Renal cortical epithelial cell (primary cell): ENCODE data around the gene TMEM184A. TPM values are rescaled to one million over a fixed set of nuclear protein-coding genes. Genes with fewer than 3 reads are reported as not detected.
A peak's percentile ranks its signal among the peaks of the same experiment; 100 is the strongest.

Experiments
- DNase-seq: peaks from one replicate; pipeline ENCODE4 v3.0.0-alpha.2; 2011; ENCODE audit warnings: low read depth
- total RNA-seq: library from RNA; depleted of rRNA; stranded (reverse); fragments of >200 nt; gene quantifications from 2 replicates; pipeline ENCODE4 v1.2.3, GENCODE V29; 2014

The TMEM184A gene
- total RNA-seq, 1 donor from 2014 or later = 4.3 TPM

DNA sequence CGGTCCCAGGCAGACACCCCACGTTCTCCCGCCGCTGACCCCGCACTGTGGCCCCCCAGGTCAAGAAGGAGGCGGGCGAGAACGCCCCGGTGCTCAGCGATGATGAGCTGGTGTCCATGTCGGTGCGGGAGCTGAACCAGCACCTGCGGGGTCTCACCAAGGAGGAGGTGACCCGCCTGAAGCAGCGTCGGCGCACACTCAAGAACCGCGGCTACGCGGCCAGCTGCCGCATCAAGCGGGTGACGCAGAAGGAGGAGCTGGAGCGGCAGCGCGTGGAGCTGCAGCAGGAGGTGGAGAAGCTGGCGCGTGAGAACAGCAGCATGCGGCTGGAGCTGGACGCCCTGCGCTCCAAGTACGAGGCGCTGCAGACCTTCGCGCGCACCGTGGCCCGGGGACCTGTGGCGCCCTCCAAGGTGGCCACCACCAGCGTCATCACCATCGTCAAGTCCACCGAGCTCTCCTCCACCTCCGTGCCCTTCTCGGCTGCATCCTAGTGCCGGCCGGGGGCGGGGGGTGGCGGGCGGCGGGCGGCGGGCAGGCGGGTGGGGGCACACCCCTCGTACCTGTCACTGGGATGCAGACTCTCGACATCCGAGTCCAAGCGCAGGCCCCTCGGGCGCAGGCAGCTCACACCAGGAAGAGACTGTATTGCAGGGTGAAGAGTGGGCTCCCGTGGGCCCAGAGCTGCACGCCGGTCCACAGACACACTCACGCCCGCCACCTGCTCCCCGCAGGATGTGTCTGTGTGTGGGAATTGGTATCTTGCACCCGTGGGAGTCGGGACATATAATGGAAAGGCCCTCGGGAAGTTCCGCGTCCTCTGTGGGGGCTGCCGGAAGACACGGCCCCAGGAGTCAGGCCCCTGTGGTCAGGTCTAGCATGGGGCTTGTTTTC lies 15.9 kb downstream of the TMEM184A start:
- DNase-seq = no peak

DNA sequence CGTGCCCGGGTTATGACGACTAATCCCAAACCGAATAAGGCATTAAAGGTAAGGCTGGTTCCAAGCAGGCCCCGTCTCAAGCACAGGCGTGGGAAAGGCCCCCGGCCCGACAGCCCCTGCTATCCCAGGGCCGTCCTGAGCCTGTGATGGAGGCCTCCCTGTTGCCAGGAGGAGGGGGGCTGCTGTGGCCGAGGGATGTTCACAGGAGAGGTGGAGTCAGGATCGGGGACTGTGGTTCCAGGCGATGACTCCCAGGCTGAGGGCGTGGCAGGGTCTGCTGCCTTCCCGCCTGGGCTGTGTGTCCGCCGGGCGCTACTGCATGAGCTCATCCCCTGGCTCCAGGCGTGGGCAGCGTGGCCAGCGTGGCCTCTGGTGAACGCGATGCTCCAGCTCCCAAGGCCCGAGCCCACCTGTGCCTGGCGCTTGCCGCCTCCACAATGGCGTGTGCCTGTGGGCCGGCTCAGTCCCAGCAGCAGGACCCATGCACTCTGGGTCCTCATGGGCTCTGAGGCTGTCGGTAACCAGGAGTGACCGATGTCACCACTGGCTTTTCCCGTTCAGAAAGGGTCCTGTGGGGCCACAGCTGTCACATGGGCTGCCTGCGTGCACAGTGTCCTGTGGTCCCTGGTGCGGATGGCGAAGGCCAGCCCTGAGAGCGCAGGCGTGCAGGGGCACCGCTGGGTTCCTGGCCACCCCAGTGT lies 16.7 kb downstream of the TMEM184A start:
- no peak for DNase-seq

DNA sequence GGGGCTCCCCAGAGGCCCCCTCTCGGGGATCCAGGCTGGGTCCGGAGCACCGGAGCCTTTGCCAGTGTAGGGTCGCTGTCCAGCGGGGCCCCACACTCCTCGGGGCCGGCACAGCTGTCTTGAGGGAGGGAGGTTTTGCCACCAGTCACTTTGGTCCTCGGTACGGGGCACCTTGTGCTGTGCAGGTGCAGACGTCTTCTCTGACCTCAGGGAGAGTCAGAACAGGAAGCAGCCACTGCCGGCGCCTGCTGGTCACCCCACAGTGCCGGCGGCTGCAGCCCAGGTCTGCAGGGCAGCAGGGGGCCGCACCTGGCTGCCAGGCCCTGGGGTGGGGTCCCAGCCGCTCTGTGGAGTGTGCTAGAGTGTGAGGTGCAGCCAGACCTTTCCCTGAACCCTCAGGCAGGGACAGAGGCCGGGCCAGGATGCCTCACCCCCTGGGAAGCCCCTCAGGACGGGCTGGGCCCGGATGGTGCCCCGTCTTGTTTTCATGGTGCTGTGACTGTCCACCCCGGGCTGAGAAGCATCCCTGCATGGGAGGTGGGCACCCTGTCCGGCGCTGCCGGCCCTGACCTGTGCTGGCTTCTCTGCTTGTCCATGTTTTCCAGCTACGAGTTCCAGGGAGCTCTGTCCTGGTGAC lies 17.3 kb downstream of the TMEM184A start:
- DNase-seq = no peak

DNA sequence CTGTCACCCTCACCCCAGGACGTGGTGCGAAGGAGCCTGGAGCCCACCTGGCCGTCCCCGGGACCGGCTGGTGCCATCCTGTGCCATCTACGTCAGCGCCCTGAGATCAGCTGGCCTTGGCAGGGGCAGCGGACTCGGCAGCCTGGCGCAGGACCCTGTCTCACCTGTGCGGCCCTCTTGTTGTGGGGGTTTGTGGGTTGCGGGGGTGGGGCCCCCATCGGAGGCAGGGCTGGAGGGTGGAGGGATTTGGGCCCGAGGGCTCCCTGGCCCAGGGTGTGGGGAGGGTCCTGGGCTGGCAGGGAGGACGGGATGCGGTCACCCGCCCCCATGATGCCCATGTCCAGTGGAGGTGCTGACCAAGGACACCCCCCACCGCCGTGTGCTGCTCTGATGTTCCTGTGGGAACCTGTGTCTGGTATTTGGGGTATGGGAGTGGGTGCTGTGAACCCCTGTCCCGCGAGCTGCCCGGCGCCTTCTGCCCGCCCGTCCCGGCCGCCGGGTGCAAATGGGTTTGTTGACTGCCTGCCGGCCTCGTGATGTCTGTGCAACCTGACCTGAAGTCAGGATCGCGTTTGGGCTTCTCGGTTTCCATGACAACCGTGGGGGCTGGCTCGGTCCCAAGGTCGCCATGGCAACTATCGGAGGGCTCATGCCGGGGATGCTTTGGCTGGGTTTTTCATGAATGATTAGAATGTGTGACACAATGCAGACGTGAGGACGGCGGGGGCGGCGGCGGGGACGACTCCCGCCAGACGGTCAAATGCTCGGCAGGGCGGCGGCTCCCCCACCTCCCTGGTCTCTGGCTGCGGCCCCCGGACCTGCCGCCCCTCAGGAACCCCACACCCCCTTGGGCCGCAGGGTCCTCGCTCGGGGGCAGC lies 18.2 kb downstream of the TMEM184A start:
- DNase-seq = peak; percentile 87

DNA sequence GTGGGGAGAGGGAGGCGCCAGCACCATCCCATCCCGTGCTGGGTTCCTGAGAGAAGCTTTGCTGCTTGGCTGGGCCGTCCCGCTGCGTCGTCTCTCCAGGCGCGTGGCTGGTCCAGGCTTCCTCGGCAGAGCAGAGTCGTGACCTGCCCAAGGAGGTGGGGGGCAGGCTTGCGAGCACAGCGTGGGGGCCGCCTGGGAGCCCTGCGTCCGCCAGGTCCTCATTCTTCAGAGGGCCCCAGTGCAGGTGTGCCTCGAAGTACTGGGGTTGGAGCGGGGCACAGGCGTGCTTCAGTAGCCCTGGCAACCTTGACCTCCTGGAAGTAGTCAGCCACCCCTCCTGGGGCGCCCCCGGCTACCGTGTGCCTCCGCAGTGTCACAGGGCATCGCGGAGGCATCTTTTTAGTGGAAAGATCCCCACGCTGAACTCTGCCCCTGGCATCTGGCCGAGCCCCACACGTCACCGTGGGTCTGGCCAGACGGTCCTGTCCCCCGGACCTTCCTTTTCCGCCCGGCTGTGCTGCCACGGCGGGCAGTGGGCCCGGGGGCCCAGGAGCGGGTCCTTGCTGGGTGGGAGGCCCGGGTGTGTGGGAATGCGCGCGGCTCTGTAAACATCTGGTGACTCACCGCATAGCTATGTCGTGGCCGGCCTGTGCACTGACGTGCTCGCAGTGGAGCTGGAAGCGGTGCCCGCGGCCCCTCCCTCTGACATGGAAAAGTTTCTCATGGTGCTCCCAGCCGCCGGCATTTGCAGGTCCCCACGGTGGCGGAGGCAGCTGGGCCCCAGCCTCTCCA lies 19.1 kb downstream of the TMEM184A start:
- peak; percentile 93 for DNase-seq

DNA sequence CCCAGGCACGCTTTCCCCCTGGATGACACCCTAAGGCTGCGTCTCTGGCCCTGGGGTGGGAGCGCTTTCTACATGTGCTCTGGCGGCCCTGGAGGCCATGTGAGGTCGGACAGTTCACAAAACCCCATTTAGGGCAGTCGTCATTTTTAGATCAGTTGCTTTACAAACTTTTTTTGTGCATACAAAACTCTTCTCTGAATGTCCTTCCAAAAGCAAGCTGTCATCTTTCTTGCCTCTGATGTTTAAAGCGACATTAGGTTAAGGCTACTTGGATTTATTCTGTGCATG lies 19.6 kb downstream of the TMEM184A start:
- DNase-seq = no peak

DNA sequence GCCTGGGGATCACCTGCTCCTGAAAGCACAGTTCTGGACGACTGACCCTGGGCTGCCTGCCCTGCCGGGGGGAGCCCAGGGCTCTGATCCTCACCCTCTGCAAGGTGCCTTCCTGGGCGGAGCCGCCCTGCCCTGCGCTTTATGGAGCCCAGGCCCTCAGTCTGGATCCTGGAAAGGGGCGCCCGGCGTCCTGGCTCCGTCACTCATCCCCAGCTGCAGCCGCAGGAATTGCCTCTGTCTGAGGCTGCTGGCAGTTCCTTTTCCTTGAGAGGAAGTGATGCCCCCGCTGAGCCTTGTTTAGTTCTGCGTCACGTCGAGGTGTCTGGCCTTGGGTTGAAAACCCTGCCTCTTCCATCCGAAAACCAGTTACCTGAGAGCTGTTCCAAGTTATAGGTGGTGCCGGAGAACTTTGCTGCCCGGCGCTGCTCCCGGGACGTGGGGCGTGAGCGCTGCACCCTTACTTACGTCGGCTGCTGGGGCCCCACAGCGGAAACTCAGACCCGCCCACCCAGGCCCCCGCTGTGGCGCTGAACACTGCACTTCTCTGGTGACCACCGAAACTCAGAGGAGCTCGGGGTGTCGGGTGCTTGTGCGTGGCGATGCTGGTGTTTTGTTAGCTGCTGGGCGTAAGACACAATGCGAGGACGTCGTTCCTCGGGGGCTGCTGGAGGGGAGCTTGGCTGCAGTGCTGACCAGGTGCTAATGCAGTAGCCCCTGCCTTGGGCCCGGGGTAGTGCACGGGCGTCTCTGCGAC lies 20.1 kb downstream of the TMEM184A start:
- no peak for DNase-seq

DNA sequence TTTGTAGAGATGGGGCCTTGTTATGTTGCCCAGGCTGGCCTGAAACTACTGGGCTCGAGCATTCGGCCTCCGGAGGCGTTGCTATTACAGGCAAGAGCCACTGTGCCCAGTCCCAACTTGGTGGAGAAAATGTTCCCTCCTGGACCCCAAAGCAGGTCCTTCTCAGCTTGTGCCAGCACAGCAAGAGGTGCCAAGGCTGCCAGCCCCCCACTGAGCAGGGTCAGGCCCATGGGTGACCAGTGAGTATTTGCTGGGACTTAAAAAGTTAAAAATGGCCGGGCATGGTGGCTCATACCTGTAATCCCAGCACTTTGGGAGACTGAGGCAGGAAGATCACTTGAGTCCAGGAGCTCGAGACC lies 20.9 kb downstream of the TMEM184A start:
- no peak for DNase-seq

DNA sequence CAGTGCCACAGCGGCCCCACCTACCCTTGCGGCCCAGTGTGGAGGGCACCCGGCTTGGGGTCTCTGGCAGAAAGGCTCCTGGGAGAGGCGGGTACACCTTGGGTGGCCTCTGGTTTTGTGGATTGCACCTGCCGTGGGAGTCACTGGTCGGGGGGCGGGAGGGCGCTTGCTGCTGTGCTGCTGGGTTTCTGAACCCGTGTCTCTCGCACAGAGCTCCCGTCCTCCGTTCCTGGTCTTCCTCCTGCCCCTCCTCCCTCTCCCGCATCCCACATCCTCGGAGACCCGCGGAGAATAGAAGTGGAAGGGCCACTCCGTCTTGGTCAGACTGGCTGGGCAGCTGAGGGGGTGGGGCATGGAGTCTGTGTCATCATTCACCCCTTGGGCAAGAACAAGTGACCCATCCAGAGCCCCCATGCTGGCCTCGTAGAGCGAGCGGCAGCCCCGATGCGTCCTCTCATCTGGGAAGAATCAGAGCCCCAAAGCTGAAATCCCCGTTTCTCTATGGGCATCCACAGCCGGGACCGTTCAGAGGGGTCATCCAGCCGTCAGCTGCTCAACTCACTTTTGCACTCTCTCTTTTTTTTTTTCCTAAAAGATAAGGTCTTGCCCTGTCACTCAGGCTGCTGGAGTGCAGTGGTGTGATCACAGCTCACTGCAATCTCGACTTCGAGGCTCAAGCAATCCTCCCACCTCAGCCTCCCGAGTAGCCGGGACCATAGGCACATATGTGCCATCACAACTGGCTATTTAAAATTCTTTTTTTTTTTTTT lies 21.5 kb downstream of the TMEM184A start:
- DNase-seq = no peak

DNA sequence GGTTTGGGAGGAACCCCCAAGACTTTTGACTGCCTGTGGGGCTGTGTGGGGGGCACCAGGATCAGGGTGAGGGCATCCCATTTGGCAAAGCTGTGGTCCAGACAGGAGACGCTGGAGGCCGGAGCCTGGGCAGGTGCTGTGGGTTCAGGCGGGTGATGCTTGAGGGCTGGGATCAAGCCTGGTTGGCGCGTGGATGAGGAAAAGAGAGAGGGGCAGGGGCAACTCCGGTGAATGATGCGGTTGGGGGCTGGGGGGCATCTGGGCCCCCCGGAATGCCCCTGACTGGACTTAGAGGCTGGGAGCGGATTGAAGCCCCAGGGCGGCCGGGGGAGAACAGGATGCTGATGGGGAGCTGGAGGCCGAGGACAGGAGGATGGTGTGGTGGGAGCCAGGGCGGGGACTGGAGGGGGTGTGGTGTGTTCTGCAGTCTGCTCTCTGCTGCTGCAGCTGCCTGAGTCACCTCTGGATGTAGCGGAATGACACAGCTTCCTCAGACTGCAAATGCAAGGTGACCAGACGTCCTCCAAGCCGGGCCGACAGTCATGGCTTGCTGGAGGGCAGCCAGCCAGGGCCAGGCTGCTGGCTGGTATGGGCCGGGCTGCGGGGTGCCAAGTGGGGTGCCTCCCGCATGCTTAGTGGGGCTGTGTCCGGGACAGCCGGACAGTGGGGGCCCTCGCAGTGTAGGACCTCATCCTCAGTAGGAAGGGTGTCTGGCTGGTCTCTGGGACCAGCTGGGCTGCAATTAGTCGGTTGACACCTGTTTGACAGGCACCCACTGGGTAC lies 22.3 kb downstream of the TMEM184A start:
- DNase-seq = peak; percentile 87

DNA sequence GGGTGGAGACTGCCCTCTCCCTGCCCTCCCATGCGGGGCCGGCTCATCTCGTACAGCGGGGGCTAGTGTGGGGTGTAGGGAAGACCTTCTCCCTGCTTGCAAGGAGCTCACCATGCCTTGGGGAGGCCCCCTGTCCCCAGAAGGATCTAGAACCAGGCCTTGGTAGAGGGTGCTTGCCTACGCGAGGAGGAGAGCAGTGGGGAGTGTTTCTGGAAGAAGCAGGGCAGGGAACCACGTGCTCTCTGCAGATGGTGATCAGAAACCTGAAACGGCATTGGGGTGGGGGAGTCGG lies 22.8 kb downstream of the TMEM184A start:
- no peak for DNase-seq

DNA sequence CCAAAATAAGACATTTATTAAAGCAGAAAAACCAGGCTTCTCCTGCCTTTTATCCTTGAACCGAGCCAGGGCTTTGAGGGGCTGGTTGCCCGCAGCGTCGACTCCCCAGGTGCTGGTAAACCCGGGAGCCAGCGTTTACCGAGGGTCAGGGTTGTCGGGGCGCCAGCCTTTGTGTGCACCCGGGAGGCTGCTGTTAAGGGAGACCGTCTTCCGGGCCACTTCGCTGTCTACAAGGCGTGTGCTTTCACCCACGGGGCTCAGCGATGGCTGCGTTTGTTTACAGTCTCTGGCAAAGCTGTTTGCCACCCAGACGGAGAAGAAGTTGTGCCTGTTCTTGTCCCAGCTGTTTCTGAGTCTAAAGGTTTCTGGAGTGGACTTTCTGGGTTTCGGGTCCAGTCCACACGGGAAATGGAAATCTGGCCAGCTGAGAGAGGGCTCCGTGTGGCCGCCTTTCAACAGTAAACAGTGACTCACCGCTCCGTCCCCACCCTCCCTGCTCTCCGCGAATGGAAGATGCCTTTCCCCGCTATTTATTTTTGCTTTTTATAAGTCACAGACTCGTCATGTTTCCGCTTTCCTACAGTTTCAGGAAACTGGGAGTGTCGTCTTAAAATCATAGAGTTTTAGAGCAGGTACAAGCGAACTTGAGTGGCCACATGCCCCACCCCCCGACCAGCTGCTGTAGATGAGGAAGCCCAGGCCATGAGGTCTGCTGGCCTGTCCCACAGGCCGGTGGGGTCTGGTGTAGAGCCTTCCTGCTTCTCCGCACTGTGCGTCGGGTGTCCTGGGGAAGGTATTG lies 23.4 kb downstream of the TMEM184A start:
- DNase-seq = peak; percentile 93

DNA sequence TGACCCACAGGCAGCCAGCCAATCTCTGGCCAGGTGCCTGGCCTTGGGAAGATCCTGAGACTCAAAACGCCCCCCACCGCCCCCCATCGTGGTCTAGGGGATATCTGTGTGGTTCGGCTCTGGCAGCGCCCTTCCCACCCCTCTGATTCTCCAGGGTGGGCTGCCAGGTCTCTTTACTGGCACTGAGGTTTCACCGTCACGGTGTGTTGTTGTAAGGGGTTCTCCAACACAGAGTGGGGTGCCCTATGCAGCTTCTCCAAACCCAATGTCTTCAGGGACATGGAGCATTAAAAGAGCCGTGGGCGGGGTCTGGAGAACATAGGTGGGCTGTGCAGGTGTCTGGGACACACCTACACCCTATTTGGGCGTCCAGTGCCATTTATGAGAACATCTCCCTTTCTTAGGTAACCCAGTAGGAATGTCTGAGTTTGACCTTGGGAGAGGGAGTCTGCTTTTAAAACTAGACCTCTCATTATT lies 24.0 kb downstream of the TMEM184A start:
- no peak for DNase-seq

DNA sequence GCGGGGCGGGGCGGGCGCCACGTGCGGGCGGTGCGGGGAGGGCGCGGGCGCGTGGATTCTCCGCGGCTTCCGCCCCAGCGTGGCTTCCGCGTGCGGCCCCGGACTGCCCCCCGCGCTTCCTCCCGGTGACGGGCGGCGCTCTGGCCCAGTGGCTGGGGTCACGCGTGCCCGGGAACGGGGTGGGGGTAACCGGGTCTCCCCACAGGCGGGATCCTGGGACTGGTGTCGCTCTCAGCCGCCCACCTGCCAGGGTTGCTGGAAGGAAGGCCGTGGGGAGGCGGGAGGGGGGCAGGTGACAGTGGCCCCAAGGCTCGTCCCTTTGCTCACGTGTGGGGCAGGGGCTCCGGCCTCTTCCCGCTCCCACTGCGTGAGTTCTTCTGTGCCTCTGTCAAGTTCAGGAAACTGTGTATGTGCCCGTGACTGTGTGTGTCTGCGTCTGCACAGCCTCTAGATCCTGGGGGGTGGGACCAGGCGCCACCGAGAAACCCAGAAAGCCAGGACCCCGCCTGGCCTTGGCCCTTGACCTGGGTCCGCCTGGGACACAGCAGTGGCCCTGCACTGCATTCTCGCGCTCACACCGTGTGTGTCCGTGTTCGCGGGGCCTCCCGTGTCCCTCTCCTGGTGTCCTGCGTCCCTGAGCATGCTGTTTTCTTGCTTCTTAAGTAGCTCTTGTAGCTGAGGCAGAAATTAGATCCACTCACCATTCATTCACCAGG lies 24.6 kb downstream of the TMEM184A start:
- no peak for DNase-seq

DNA sequence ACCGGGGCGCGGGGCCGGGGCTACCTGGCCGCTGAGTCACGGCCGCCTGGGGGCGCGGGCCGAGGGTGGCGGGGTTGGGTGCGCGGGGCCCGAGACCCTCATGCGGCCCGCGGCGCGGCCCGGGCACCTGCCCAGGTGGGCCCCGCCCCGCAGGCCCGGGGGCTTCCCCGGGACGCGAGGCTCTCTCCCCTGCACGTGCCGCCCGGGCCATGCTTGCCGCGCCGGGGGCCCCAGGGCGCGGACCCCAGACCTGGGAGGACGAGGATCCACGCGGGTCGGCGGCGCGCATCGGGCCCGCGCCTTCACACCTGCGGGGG lies 25.1 kb downstream of the TMEM184A start:
- no peak for DNase-seq

DNA sequence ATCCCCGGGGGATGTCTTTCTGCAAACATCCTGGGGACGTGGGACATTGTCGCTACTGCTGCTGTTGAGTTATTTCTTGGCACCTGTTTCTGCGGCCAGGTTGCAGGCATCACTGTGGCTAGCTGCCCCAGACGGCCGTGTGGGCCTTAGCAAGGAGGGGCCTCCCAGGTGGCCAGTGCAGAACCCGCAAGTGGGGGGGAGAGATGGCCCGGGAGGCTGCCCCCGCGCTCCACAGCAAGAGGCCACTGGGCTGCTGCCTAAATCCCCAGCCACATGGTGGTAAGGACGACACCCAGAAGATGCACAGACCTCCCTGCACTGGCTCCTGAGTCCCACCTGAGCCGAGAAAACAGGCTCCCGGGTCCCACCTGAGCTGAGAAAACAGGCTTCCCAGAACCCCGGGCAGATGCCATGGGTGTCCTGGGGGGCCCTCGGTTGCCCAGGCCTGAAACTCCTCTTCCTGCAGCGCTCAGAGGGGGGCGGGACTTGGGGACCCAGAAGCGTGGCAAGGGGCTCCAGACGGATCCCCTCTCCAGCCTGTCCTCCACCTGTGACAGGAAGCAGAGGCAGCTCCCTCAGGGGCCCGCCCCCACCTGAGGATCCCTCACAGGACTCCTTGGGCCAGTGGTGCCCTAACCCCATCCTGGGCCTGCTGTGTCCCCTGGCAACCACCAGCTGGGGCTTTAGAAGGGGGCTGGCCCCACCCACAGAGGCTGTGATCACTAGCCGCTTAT lies 26.5 kb downstream of the TMEM184A start:
- DNase-seq = no peak

DNA sequence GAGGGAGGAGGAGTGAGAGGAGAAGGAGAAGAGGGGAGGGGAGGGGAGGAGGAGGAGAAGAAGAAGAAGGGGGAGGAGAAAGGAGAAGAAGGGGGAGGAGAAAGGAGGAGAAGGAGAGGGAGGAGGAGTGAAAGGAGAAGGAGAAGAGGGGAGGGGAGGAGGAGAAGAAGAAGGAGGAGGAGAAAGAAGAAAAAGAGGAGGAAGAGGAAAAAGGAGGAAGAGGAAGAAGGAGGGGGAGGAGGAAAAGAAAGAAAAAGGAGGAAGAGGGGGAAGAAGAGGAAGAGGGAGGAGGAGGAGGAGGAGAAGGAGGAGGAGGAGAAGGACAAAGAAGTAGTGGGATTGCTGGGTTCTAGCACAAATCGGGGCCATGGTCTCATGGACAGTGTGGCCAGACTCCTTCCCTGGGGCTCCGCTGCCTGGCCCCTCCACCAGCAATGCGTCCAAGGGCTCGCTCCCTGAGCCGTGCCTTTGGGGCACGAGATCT lies 29.7 kb downstream of the TMEM184A start:
- no peak for DNase-seq
